OCI-LY1 (cell line): ENCODE measurements around the gene ACOD1.

Experiments used
- H2AFZ ChIP-seq: fragments of 200-600 bp; sonication (generic), shearing (Covaris generic); 2 replicates; pipeline ENCODE4 v1.6.0; 2014; ENCODE audit warnings: antibody characterized with exemption, mild to moderate bottlenecking, low read length
- H3F3A ChIP-seq: fragments of 200-600 bp; sonication (generic), shearing (Covaris generic); 2 replicates; pipeline ENCODE4 v1.6.0; 2014; ENCODE audit warnings: mild to moderate bottlenecking, antibody characterized with exemption, low read length, moderate library complexity; ENCODE audit not compliant: insufficient read depth
- H3K27ac ChIP-seq: fragments of 200-600 bp; sonication (generic); 2 replicates; pipeline ENCODE4 v1.5.1; 2014; ENCODE audit warnings: low read length, mixed run types, mild to moderate bottlenecking, low read depth; ENCODE audit not compliant: poor library complexity, severe bottlenecking
- H3K27me3 ChIP-seq: fragments of 200-600 bp; sonication (generic); 2 replicates; pipeline ENCODE4 v1.6.0; 2014; ENCODE audit warnings: antibody characterized with exemption, mild to moderate bottlenecking, low read length, moderate library complexity; ENCODE audit not compliant: insufficient read depth
- H3K36me3 ChIP-seq: fragments of 200-600 bp; sonication (generic); 2 replicates; pipeline ENCODE4 v1.6.1; 2014; ENCODE audit warnings: mild to moderate bottlenecking, antibody characterized with exemption, low read length, moderate library complexity, mixed read lengths; ENCODE audit not compliant: insufficient read depth
- H3K4me1 ChIP-seq: fragments of 200-600 bp; sonication (generic); 2 replicates; pipeline ENCODE4 v1.5.1; 2014; ENCODE audit warnings: mild to moderate bottlenecking, low read length, moderate library complexity; ENCODE audit not compliant: insufficient read depth, severe bottlenecking
- H3K4me2 ChIP-seq: fragments of 200-600 bp; sonication (generic), shearing (Covaris generic); 2 replicates; pipeline ENCODE4 v1.6.1; 2014; ENCODE audit warnings: low read length
- H3K4me3 ChIP-seq: fragments of 200-600 bp; sonication (generic); 2 replicates; pipeline ENCODE4 v1.5.1; 2014; ENCODE audit warnings: low read length, low read depth, mild to moderate bottlenecking, mixed read lengths; ENCODE audit not compliant: poor library complexity, severe bottlenecking
- H3K79me2 ChIP-seq: fragments of 200-600 bp; shearing (Covaris generic); 2 replicates; pipeline ENCODE4 v1.6.1; 2016; ENCODE audit warnings: mixed run types, low read length, mixed read lengths; ENCODE audit not compliant: insufficient read depth
- H3K9ac ChIP-seq: fragments of 200-600 bp; sonication (generic), shearing (Covaris generic); 2 replicates; pipeline ENCODE4 v1.6.1; 2014; ENCODE audit warnings: mild to moderate bottlenecking, low read length, mixed read lengths
- H3K9me2 ChIP-seq: fragments of 200-600 bp; sonication (generic), shearing (Covaris generic); 2 replicates; pipeline ENCODE4 v1.6.1; 2014; ENCODE audit warnings: low read depth, mild to moderate bottlenecking, low read length, mixed read lengths
- H3K9me3 ChIP-seq: fragments of 200-600 bp; shearing (Covaris generic); 2 replicates; pipeline ENCODE4 v1.6.1; 2014; ENCODE audit warnings: low read length, mixed read lengths
- H4K20me1 ChIP-seq: fragments of 200-600 bp; sonication (generic), shearing (Covaris generic); 2 replicates; pipeline ENCODE4 v1.6.0; 2016; ENCODE audit warnings: mild to moderate bottlenecking, low read length; ENCODE audit not compliant: insufficient read depth
- EZH2 ChIP-seq: fragments of 200-600 bp; sonication (generic), shearing (Covaris generic); IDR thresholded peaks from 2 replicates; pipeline ENCODE4 v1.8.0; 2017; ENCODE audit warnings: borderline replicate concordance, mixed run types, mild to moderate bottlenecking, antibody characterized with exemption, low read length, moderate library complexity, mixed read lengths
- TF ChIP-seq, protein P1 (sequence below): fragments of 200-600 bp; sonication (generic), shearing (Covaris generic); IDR thresholded peaks from 2 replicates; pipeline ENCODE4 v1.5.1; 2017; ENCODE audit warnings: mild to moderate bottlenecking, antibody characterized with exemption, low read length, moderate library complexity, mixed read lengths

ACOD1 gene

GRCh38 chr13:76980075-76980718 is 31.9 kb downstream of the ACOD1 start:
- Histone ChIP-seq H3K4me1 (peaks cover 7% of the 10 kb centered on the region), H3K36me3 (no peaks in the 10 kb centered on the region), H3K79me2 (no peaks in the 10 kb centered on the region), H3F3A (no peaks in the 10 kb centered on the region), H3K9ac (no peak overlapping the region), H3K27ac (no peak overlapping the region), H3K4me2 (peak overlapping the region; percentile 22), H3K9me3 (no peaks in the 10 kb centered on the region), H3K4me3 (no peak overlapping the region), H3K9me2 (no peaks in the 10 kb centered on the region), H4K20me1 (no peaks in the 10 kb centered on the region), H3K27me3 (no peaks in the 10 kb centered on the region), H2AFZ (no peak overlapping the region)
- TF ChIP-seq, protein P1, sequence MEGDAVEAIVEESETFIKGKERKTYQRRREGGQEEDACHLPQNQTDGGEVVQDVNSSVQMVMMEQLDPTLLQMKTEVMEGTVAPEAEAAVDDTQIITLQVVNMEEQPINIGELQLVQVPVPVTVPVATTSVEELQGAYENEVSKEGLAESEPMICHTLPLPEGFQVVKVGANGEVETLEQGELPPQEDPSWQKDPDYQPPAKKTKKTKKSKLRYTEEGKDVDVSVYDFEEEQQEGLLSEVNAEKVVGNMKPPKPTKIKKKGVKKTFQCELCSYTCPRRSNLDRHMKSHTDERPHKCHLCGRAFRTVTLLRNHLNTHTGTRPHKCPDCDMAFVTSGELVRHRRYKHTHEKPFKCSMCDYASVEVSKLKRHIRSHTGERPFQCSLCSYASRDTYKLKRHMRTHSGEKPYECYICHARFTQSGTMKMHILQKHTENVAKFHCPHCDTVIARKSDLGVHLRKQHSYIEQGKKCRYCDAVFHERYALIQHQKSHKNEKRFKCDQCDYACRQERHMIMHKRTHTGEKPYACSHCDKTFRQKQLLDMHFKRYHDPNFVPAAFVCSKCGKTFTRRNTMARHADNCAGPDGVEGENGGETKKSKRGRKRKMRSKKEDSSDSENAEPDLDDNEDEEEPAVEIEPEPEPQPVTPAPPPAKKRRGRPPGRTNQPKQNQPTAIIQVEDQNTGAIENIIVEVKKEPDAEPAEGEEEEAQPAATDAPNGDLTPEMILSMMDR = peak; percentile 99
- no peak for TF ChIP-seq EZH2

DNA sequence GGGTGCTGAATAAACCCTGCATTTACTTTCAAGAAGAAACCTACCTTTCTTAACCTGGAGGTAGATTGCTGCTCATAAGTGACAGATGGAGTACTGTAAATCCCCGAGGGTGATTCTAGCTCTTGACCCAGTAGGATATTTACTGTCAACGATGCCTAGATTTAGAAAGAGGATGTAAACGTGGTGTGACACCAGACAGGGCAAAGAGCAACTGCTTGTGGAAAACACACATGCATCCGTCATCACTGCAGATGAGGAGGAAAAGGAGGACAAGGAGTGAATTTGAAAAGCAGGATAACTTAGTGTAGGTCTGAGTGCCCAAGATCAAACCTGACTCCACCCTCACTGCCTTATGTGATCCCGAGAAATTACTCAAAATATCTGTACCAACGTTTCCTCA is 33.8 kb downstream of the ACOD1 start:
- H3K4me2 ChIP-seq = no peak overlapping the region
- no peaks in the 10 kb centered on the region for H3K9me3 ChIP-seq
- TF ChIP-seq, protein P1 = no peak
- TF ChIP-seq EZH2 = no peak
- no peaks in the 10 kb centered on the region for H3K27me3 ChIP-seq
- no peaks in the 10 kb centered on the region for H3F3A ChIP-seq
- no peaks in the 10 kb centered on the region for H3K9me2 ChIP-seq
- no peaks in the 10 kb centered on the region for H3K79me2 ChIP-seq
- no peak overlapping the region for H3K4me3 ChIP-seq
- H4K20me1 ChIP-seq = no peaks in the 10 kb centered on the region
- H2AFZ ChIP-seq = no peak overlapping the region
- H3K9ac ChIP-seq = no peak overlapping the region
- H3K27ac ChIP-seq = no peak overlapping the region
- H3K4me1 ChIP-seq = peaks cover 7% of the 10 kb centered on the region
- H3K36me3 ChIP-seq = no peaks in the 10 kb centered on the region

GRCh38 chr13:76983676-76984075 is 35.4 kb downstream of the ACOD1 start:
- no peaks in the 10 kb centered on the region for H3K9me2 ChIP-seq
- no peak overlapping the region for H3K4me3 ChIP-seq

More at GRCh38 chr13:76983676-76984075, 35.4 kb downstream of the ACOD1 start:
- H4K20me1 ChIP-seq = no peaks in the 10 kb centered on the region
- H3K36me3 ChIP-seq = no peaks in the 10 kb centered on the region
- H3K27me3 ChIP-seq = no peaks in the 10 kb centered on the region
- H3K27ac ChIP-seq = no peak overlapping the region
- H3K4me1 ChIP-seq = peaks cover 7% of the 10 kb centered on the region
- no peak overlapping the region for H3K9ac ChIP-seq
- no peak overlapping the region for H3K4me2 ChIP-seq
- H3F3A ChIP-seq = no peaks in the 10 kb centered on the region
- no peaks in the 10 kb centered on the region for H3K79me2 ChIP-seq
- TF ChIP-seq, protein P1 = no peak
- no peaks in the 10 kb centered on the region for H3K9me3 ChIP-seq
- H2AFZ ChIP-seq = no peak overlapping the region
